Upper lobe of left lung (tissue), 6 donors: ENCODE data around the gene MPPED2. TPM values are rescaled to one million over a fixed set of nuclear protein-coding genes. Genes with fewer than 3 reads are reported as not detected.

Source experiments
- ATAC-seq, 2 donors: fragments of 200-7000 bp; cut with Tn5 transposase; one replicate each; pipeline ENCODE4 v1.9.1; 2022; ENCODE audit warnings: mild to moderate bottlenecking in 2 of 2, moderate library complexity in 2 of 2; ENCODE audit not compliant: low FRiP score in 2 of 2
- DNase-seq, 2 donors: peaks; one replicate each; pipeline ENCODE4 v3.0.0-alpha.2; 2019 to 2020
- H3K27ac ChIP-seq, 4 donors: fragments of 200-600 bp; sonication (generic); one replicate each; pipeline ENCODE4 v1.5.1; 2016 to 2019
- H3K27me3 ChIP-seq, 4 donors: fragments of 200-600 bp; sonication (generic); one replicate each; pipeline ENCODE4 v1.5.1; 2017 to 2019
- H3K36me3 ChIP-seq, 4 donors: fragments of 200-600 bp; sonication (generic); one replicate each; pipeline ENCODE4 v1.5.1; 2016 to 2019
- H3K4me1 ChIP-seq, 4 donors: fragments of 200-600 bp; sonication (generic); one replicate each; pipeline ENCODE4 v1.5.1; 2018 to 2019
- H3K4me3 ChIP-seq, 4 donors: fragments of 200-600 bp; sonication (generic); one replicate each; pipeline ENCODE4 v1.5.1; 2017 to 2019; ENCODE audit warnings: mild to moderate bottlenecking in 2 of 4, moderate library complexity in 1 of 4
- H3K9me3 ChIP-seq, 4 donors: fragments of 200-600 bp; sonication (generic); one replicate each; pipeline ENCODE4 v1.5.1; 2018 to 2019
- EP300 ChIP-seq, 4 donors: sonication (generic); formaldehyde crosslinking; IDR thresholded peaks; one replicate each; pipeline ENCODE4 v1.5.1; 2017; ENCODE audit warnings: antibody characterized with exemption in 4 of 4, control low read depth in 2 of 4
- POLR2A ChIP-seq, 4 donors: fragments of 450-650 bp; IDR thresholded peaks; one replicate each; pipeline ENCODE4 v1.5.1; 2016 to 2017; ENCODE audit warnings: antibody characterized with exemption in 4 of 4, mild to moderate bottlenecking in 2 of 4
- POLR2AphosphoS5 ChIP-seq, 2 donors: sonication (generic); formaldehyde crosslinking; IDR thresholded peaks; one replicate each; pipeline ENCODE4 v1.5.1; 2017; ENCODE audit warnings: antibody characterized with exemption in 2 of 2
- WGBS, 2 donors: methylation state at CpG; one replicate each; pipeline ENCODE4 v1.1.5; 2017 to 2018; 5-methylcytosine and 5-hydroxymethylcytosine counted together
- total RNA-seq, 6 donors: library from RNA; depleted of rRNA in 4 of 6; stranded (reverse); fragments of >200 nt in 4 of 6; gene quantifications; one replicate each; pipeline versions ENCODE4 v1.1.0 to v1.2.1, GENCODE V29; 2016 to 2021
- TF ChIP-seq, protein P1 (sequence below), 6 experiments: fragments of 450-650 bp in 4 of 6; fragments of 200-600 bp in 2 of 6; sonication (generic) in 2 of 6; IDR thresholded peaks; one replicate each; pipeline ENCODE4 v1.5.1; 2016 to 2019; ENCODE audit warnings: antibody characterized with exemption in 6 of 6
- donor health status: DM: no; HTN: no; CAD: no; lungs with moderate emphysema.
- donor health status: DM: no; HTN: yes; CAD: no; lungs with severe emphysema.

MPPED2 gene
- total RNA-seq, 6 donors from 2014 or later: 0.20 to 3.8 (median 0.49) TPM; not detected in 1

DNA sequence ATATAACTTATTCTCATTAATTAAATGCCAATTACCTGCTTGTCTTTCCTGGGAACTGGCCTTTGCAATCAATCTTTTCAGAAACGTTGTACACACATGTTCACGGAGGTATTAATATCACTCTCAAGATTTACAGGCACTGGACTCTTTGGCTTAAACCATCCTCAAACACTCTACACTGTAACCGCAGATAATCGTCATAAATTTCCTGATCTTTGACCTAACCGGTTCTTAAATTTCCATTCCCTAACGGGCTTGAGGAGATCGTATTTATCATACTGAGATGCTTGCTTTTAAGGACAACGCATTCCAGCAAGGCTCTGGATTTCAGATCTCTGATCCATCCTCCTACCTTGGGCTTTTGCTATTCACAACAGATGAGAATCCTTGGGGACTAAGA is 190.4 kb downstream of the MPPED2 start:
- Histone ChIP-seq H3K27ac (no peak overlapping the region), H3K27me3 (no peaks in the 10 kb centered on the region), H3K4me1 (no peaks in the 10 kb centered on the region), H3K36me3 (no peaks in the 10 kb centered on the region), H3K9me3 (no peaks in the 10 kb centered on the region), H3K4me3 (no peak overlapping the region)
- DNase-seq (no peak), ATAC-seq (no peak)
- TF ChIP-seq POLR2AphosphoS5 (IDR thresholded peaks at IDR 0.05) (no peak), POLR2A (IDR thresholded peaks at IDR 0.05) (no peak), EP300 (IDR thresholded peaks at IDR 0.05) (no peak)
- TF ChIP-seq, protein P1, sequence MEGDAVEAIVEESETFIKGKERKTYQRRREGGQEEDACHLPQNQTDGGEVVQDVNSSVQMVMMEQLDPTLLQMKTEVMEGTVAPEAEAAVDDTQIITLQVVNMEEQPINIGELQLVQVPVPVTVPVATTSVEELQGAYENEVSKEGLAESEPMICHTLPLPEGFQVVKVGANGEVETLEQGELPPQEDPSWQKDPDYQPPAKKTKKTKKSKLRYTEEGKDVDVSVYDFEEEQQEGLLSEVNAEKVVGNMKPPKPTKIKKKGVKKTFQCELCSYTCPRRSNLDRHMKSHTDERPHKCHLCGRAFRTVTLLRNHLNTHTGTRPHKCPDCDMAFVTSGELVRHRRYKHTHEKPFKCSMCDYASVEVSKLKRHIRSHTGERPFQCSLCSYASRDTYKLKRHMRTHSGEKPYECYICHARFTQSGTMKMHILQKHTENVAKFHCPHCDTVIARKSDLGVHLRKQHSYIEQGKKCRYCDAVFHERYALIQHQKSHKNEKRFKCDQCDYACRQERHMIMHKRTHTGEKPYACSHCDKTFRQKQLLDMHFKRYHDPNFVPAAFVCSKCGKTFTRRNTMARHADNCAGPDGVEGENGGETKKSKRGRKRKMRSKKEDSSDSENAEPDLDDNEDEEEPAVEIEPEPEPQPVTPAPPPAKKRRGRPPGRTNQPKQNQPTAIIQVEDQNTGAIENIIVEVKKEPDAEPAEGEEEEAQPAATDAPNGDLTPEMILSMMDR (IDR thresholded peaks at IDR 0.05): no peak
- WGBS, 2 donors: 66 to 82% methylated on average over 8 of the region's 8 CpGs

DNA sequence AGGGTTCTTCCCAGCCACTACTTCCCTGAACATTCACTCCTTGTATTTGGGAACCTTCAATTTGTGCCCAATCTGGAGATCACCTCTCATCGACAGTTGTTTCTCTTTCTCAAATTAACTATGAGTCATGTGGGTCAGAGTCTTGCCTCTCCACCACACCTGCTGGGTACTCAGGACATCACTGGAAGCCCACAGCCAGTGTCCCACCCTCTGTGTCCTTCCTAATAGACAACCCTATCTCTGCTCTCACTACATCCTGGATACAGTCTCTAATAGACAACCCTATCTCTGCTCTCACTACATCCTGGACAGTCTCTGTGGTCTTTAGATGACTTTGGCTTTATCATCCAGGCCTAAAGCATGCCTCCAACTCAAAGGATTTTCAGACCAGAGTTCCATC is 193.1 kb downstream of the MPPED2 start:
- no peaks in the 10 kb centered on the region for H3K36me3 ChIP-seq
- DNase-seq (no peak), ATAC-seq (no peak)
- H3K4me1 ChIP-seq: no peaks in the 10 kb centered on the region
- no peaks in the 10 kb centered on the region for H3K27me3 ChIP-seq
- TF ChIP-seq EP300 (IDR thresholded peaks at IDR 0.05) (no peak), POLR2A (IDR thresholded peaks at IDR 0.05) (no peak), POLR2AphosphoS5 (IDR thresholded peaks at IDR 0.05) (no peak)
- TF ChIP-seq, protein P1 (IDR thresholded peaks at IDR 0.05): no peak
- H3K9me3 ChIP-seq: no peaks in the 10 kb centered on the region
- WGBS, 2 donors: 80 to 81% methylated on average over 1 of the region's 1 CpG
- no peak overlapping the region for H3K27ac ChIP-seq
- no peak overlapping the region for H3K4me3 ChIP-seq

DNA sequence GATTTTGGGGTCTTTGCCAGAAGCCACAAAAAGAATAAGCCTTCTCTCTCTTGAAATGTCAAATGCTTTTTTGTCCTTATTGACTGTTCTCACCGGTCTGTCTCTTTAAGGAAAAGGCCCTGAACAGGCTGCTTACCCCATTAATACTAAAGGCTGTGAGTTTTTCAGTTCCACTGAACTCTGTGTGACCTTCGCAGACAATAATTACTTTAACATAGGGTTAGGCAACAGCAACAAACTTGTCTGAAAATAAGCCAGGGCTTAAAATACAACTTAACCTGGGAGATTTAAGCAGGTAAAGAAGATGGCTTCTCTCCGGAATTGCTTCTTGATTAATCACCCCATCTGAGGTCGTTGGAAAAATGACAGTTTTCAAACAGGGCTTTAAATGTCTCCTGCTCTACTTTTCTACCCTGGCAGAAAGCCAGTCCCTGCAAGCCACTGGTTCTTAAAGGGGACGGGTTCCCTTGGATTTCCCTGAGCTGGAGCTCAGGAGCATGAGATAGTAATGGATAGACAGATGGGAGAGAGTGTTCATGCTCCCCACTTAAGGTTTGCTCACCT is 193.8 kb downstream of the MPPED2 start:
- no peak for DNase-seq
- no peak overlapping the region for H3K4me3 ChIP-seq

DNA sequence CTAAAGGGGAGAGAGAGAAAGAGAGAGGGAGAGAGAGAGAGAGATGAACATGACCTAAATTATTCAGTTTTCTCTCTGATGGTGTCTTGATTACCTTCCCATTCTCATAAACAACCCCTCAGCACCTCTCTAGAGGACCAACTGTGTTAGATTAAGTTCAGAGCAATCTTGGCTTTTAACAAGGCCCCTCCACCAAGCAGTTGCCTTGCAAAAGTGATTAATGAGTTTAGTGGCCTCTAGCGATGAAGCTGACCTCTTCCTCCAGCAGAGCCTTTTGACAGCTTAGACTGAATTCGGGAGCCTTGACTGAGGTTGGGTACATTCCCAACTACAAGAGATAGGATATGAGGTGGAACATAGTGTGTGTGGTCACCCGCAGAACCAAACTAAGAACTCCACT is 197.2 kb downstream of the MPPED2 start:
- 49 to 68% methylated on average over 2 to 3 of the region's 3 CpGs for WGBS, 2 donors
- no peak overlapping the region for H3K4me3 ChIP-seq
- no peak for TF ChIP-seq POLR2A (IDR thresholded peaks at IDR 0.05)
- TF ChIP-seq, protein P1 (IDR thresholded peaks at IDR 0.05): no peak
- TF ChIP-seq EP300 (IDR thresholded peaks at IDR 0.05): no peak
- no peak for TF ChIP-seq POLR2AphosphoS5 (IDR thresholded peaks at IDR 0.05)
- H3K4me1 ChIP-seq: no peaks in the 10 kb centered on the region
- H3K27me3 ChIP-seq: no peaks in the 10 kb centered on the region
- DNase-seq (no peak), ATAC-seq (no peak)
- no peak overlapping the region for H3K27ac ChIP-seq
- H3K36me3 ChIP-seq: no peaks in the 10 kb centered on the region
- H3K9me3 ChIP-seq: no peaks in the 10 kb centered on the region

More for the DNA sequence above, 193.8 kb downstream of the MPPED2 start:
- Histone ChIP-seq H3K9me3 (no peaks in the 10 kb centered on the region), H3K36me3 (no peaks in the 10 kb centered on the region), H3K27me3 (no peaks in the 10 kb centered on the region), H3K4me1 (no peaks in the 10 kb centered on the region), H3K27ac (no peak overlapping the region)
- ATAC-seq: no peak
- 25 to 29% methylated on average over 5 of the region's 5 CpGs for WGBS, 2 donors
- no peak for TF ChIP-seq POLR2A (IDR thresholded peaks at IDR 0.05)
- TF ChIP-seq, protein P1 (IDR thresholded peaks at IDR 0.05): no peak
- no peak for TF ChIP-seq EP300 (IDR thresholded peaks at IDR 0.05)
- no peak for TF ChIP-seq POLR2AphosphoS5 (IDR thresholded peaks at IDR 0.05)
